GM21619 (cell line): ENCODE results near the gene CDHR4.
"Not testable (repeated sequence)": the region's sequence is repeated elsewhere in the genome, so short reads cannot be mapped to it uniquely, and the experiment has no call there.

Experiments
- ATAC-seq: cut with Tn5 transposase; IDR thresholded peaks from one replicate; pipeline ENCODE4 v1.9.1; 2021; ENCODE audit not compliant: unreplicated experiment

CDHR4 gene

GRCh38 chr3:49804141-49805041 lies 4.7 kb upstream of the CDHR4 start:
- ATAC-seq, result no peak

- no peak for ATAC-seq
These were observed 3.9 kb upstream of the CDHR4 start for GRCh38 chr3:49803465-49804140.

GRCh38 chr3:49802719-49803464 lies 3.2 kb upstream of the CDHR4 start, which contains the start of gene INKA1:
Gene INKA1 (plus strand): TSS chr3:49803261. CDS start chr3:49803393, 132 bp downstream.
- ATAC-seq, result peak; percentile 44

- no peak for ATAC-seq
These were observed 1.5 kb upstream of the CDHR4 start for GRCh38 chr3:49801160-49801559.

GRCh38 chr3:49799105-49799504 lies 568 bp downstream of the CDHR4 start:
- ATAC-seq, result no peak

GRCh38 chr3:49794926-49795905 lies 4.5 kb downstream of the CDHR4 start:
- ATAC-seq, result no peak

GRCh38 chr3:49794431-49794830 lies 5.2 kb downstream of the CDHR4 start:
- no peak for ATAC-seq

- ATAC-seq, result no peak
These were observed 6.1 kb downstream of the CDHR4 start for GRCh38 chr3:49793486-49794085.

- no peak for ATAC-seq
These were observed 7.1 kb downstream of the CDHR4 start for GRCh38 chr3:49792371-49793150.

GRCh38 chr3:49791571-49791970 lies 8.1 kb downstream of the CDHR4 start:
- ATAC-seq, result no peak

GRCh38 chr3:49790626-49791411 lies 8.9 kb downstream of the CDHR4 start:
- ATAC-seq, result no peak

- no peak for ATAC-seq
These were observed 11.6 kb downstream of the CDHR4 start for GRCh38 chr3:49788056-49788455.

GRCh38 chr3:49787536-49787935 lies 12.1 kb downstream of the CDHR4 start:
- no peak for ATAC-seq

- no peak for ATAC-seq
These were observed 12.6 kb downstream of the CDHR4 start for GRCh38 chr3:49787182-49787464.

GRCh38 chr3:49786357-49787181 lies 13.1 kb downstream of the CDHR4 start, which contains the start of gene IP6K1:
Gene IP6K1 (minus strand): TSS chr3:49786542. CDS start chr3:49748040, 38,502 bp downstream.
- ATAC-seq, result peak; percentile 98

- peak; percentile 38 for ATAC-seq
These were observed 13.9 kb downstream of the CDHR4 start for GRCh38 chr3:49785565-49786356.

GRCh38 chr3:49782277-49782676 lies 17.4 kb downstream of the CDHR4 start:
- ATAC-seq, result not testable (repeated sequence)
